Bone marrow (tissue), 2 donors: ENCODE data around the gene RPL37A.

ENCODE experiments used
- DNase-seq, 2 donors: peaks; one replicate each; lab custom pipeline; 2025; lab: John Stamatoyannopoulos, UW

Gene RPL37A

GRCh38 chr2:216498379-216499352, at the start of gene RPL37A:
Gene RPL37A (plus strand): TSS chr2:216498844. CDS start chr2:216498875, 31 bp downstream.
- peak; percentile 70 to 95 for DNase-seq

DNA sequence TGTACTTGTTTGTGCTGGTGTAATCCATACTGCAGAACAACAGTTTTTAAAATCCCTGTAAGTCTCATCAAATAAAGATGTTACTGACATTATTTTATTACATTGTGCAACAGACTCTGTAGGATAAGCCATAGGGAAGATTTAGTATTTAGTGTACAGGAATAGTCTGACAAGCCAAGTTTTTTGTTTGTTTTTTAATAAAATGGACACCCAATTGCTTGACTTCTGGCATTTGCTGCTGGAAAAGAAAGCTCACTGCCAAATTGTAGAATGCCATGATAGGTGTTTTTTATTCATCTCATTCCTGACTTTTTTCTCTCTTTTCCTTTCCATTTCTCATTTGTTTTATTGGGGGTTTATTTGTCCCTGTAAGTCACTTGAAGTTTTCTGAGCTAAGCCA, 48.3 kb upstream of the RPL37A start:
- no peak for DNase-seq

GRCh38 chr2:216450784-216451183, 47.9 kb upstream of the RPL37A start:
- no peak for DNase-seq

DNA sequence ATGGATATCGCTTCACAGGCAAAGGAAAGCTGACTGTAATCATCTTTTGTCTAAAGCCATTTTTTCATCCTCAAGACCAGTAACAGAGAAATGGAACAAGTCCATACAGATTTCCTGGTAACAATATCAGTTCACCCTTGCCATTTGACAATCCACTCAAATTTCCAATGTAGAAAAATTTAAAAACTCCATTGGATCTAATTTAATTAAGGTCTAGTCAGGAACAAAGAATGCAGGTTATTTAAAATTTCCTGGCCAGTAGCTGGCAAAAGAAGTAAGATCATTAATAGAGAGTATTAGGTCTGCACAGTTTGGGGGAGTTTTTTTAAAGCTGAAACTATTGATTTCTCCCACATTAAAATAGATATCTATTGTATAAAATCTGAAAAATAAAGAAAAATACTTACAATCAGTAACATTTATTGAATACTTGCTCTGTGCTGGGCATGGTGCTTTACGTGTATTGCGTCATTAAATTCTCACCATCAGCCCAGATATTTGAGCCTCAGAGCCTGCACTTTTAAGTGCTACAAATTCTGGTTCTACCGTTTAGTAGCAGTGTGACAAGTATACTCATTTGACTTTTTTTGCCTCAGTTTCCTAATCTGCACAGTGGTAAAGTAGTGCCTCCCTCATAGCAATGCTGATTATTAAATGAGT, 44.6 kb upstream of the RPL37A start:
- DNase-seq: no peak

- no peak for DNase-seq
Observed at GRCh38 chr2:216463148-216463547, 35.5 kb upstream of the RPL37A start.

GRCh38 chr2:216464104-216464720, 34.4 kb upstream of the RPL37A start:
- no peak for DNase-seq

- DNase-seq: no peak
Observed at GRCh38 chr2:216465579-216466195, 33.0 kb upstream of the RPL37A start.

GRCh38 chr2:216467845-216468244, 30.8 kb upstream of the RPL37A start:
- no peak for DNase-seq

- no peak for DNase-seq
Observed at GRCh38 chr2:216469661-216470060, 29.0 kb upstream of the RPL37A start.

DNA sequence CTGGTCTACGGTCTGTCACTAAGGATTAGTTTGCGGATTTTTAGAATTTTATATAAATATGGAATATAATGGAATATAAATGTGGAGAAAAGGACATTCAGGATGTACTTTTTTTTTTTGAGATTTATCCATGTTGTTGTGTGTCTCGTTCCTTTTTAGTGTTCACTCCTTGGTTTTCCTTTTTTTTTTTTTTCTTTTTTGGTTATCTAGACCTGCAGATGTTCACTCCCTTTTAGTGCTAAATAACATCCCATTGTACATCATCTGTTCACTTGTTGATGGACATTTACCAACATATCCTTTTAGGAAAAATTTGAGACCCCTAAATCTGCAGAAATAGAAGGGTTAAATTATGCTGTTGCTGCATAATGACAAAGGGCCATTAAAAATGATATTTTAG, 25.5 kb upstream of the RPL37A start:
- no peak for DNase-seq

GRCh38 chr2:216474925-216475670, 23.5 kb upstream of the RPL37A start:
- DNase-seq: peak; percentile 4 to 69

DNA sequence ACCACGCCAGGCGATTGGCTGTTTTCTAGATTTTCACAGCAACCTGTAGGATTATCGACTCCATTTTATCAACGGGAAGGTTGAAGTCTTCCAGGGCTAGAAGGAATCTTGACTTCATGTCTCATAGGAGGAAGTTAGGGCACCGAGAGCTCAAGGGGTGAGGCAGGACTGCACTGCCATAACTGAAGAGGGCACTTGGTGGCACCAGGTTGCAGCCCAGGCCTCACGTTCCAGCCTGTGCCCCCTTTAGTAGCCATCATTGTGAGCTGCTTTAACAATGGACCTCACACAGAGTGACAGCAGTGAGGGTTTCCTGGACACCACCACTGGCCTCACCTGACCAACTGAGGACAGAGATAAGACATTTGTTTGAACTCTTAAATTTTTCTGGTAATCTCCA, 22.9 kb upstream of the RPL37A start:
- DNase-seq: no peak

DNA sequence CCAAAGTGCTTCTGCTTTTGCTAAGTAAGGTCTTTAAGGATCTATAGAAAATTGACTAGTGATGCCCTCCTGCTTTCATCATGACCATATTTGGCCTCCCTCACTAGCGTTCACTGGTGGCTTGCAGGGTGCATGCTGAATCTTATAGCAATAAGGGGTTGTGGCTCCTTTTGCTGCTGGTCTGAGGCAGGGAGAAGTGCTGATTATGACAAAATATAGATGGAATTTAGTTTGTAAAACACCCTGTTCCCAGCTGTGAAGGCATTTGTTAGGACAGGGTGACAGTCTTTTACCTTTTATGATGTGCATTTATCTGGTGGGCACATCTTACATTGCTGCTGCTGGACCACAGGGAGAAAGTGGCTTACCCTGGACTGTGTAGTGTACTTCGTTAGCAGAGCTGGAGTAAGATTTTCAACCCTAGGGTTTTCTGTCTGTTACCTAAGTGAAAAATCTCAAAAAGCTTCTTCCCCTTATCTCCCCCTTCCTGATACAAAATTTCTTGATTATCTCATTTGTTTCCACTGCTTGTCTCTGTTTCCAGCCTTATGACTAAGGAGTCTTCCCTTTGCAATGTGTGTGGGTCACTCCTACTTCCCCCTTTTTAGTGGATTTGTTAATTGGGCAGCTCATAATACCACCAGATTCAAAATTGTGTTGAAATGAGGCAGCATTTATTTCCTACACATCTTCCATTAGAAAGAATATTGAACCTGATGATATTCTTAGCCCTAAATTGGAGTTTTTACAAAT, 21.2 kb upstream of the RPL37A start:
- no peak for DNase-seq

GRCh38 chr2:216478151-216478550, 20.5 kb upstream of the RPL37A start:
- DNase-seq: no peak

DNA sequence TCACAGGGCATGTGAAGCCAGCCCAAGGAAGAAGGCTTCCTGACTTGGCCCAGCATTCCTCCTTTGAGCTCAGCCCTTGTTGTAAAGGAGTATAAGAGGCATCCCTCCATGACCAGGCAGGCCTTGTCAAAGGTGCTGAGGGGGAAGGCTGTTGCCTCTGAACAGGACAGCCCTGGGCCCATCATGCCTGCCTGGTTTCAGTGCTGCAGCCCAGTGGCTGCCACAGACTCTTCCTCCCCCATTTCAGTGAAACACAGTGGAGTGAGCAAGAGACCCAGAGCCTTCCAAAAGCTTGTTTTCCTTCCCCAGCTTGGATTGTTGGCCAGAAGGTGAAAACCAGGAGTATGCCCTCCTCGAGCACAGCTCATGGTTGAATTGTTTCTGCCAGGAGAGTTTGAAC, 19.9 kb upstream of the RPL37A start:
- no peak for DNase-seq

GRCh38 chr2:216480221-216480620, 18.4 kb upstream of the RPL37A start:
- no peak for DNase-seq

- no peak for DNase-seq
Observed at GRCh38 chr2:216482640-216483039, 16.0 kb upstream of the RPL37A start.

DNA sequence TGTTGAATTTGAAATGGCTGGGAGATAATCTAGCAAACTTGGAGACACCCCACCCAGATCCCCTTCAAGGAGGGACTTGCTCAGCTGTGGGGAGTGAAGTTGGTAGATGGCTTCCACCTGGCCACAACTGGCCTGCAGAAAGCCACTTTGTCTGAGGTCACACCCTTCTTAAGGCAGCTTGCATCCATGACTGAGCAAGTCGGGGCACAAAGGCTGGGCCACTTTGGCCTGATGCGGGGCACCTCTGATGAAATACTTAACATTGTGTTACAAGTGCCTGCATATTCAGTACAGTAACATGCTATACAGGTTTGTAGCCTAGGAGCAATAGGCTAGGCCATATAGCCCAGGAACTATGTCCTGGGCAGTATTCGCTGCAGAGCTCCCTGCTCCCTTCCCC, 13.4 kb upstream of the RPL37A start:
- DNase-seq: no peak

- DNase-seq: no peak
Observed at GRCh38 chr2:216485745-216486144, 12.9 kb upstream of the RPL37A start.

DNA sequence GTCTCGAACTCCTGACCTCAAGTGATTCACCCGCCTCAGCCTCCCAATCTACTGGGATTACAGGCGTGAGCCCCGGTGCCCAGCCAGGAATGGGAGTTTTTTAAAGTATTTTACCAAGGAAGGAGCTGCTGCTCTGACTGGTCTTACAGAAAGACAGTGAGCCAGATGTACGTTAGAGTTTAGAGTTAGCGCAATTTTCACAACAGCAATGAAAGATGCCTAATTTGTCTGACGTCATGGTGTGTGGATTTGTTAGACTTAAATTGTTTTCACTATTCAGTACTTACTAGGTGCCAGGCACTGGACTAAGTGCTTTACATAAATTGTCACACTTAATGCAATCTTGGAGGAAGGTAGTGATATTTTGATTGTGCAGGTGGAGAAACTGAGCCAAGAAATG, 12.4 kb upstream of the RPL37A start:
- no peak for DNase-seq

GRCh38 chr2:216486708-216487107, 11.9 kb upstream of the RPL37A start:
- DNase-seq: peak in 1 of 2 donors; percentile 31
